ENCODE results near the gene LEO1.

DNA sequence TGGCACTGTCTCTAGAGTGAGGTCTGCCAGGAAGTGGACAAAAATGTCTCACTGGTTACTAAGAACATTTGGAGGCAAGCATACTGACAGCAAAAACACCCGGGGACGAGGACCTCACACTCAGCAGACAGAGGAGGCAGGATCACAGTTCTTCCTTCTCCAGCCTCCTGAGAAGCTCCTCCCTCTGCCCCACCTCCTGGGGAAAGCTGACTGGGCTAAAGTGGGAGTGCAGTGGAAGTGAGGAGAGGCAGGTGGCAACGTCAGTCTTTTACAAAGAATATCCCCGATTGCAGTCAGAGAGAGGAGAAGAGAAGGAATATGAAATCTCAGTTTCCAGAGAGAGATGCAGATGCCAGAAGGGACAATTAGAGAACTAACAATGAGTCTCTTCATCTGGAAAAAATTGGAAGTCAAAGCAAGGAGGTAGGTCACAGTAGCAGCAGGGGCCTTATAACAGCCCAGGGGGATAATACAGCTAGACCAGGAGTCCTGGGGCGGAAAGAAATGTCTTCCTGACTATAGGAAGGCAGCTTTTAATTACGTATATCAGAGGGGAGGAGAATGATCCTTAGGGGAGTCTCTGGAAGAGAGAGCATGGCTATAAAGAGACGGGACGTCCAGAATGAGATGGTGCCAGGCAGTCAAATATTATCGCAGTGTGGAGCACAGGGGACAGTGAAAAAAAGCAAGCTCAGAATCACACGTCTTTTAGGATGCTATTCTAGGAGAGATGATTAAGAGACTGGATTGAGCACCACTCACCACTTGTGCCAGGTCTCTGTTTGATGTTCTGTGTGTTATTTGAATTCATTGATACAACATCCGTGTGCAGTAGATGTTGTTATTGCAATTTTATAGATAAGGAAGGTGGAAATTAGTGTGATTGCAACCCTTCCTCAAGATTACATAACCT lies 47.2 kb downstream of the LEO1 start:
- TF ChIP-seq, protein P1, sequence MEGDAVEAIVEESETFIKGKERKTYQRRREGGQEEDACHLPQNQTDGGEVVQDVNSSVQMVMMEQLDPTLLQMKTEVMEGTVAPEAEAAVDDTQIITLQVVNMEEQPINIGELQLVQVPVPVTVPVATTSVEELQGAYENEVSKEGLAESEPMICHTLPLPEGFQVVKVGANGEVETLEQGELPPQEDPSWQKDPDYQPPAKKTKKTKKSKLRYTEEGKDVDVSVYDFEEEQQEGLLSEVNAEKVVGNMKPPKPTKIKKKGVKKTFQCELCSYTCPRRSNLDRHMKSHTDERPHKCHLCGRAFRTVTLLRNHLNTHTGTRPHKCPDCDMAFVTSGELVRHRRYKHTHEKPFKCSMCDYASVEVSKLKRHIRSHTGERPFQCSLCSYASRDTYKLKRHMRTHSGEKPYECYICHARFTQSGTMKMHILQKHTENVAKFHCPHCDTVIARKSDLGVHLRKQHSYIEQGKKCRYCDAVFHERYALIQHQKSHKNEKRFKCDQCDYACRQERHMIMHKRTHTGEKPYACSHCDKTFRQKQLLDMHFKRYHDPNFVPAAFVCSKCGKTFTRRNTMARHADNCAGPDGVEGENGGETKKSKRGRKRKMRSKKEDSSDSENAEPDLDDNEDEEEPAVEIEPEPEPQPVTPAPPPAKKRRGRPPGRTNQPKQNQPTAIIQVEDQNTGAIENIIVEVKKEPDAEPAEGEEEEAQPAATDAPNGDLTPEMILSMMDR (IDR thresholded peaks at IDR 0.05) = no peak
- TF ChIP-seq POLR2A (IDR thresholded peaks at IDR 0.05) = no peak
